ENCODE results near the gene SNTG2.

DNA sequence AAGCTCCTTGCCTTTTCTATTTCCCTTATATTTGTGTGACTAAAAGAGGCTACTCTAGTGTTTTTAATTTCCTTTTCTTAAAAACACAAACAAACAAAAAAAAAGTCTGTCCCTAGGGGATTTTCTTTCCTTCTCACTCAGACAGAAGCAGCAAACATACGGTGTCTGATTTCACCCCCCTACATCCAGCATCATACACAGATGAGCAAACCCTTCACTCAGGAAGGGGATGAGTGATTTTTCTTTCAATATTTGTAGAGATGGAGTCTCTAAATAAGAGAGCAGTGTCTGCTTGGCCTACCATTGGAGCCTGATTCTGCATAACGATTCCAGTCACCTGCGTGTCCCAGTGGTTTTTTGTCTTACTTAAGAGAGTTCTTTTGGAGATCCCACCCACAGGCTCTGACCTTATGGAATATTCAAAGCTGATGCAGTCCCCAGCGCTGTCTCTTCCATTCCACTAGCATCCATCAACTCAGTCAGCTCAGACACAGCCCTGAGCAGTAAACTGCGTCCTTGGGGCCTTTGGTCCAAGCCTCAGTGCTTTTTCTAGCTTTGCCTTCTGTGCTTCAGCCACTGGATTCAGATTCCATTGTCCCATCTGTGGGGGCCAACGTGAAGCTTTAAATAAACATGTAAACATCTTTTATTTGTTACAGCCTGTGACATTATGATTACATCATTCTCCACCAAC lies 410.1 kb downstream of the SNTG2 start:
- no peak for TF ChIP-seq RFX5 (IDR thresholded peaks at IDR 0.05; ENCODE audit: low read depth, low read length)
- TF ChIP-seq, protein P1, sequence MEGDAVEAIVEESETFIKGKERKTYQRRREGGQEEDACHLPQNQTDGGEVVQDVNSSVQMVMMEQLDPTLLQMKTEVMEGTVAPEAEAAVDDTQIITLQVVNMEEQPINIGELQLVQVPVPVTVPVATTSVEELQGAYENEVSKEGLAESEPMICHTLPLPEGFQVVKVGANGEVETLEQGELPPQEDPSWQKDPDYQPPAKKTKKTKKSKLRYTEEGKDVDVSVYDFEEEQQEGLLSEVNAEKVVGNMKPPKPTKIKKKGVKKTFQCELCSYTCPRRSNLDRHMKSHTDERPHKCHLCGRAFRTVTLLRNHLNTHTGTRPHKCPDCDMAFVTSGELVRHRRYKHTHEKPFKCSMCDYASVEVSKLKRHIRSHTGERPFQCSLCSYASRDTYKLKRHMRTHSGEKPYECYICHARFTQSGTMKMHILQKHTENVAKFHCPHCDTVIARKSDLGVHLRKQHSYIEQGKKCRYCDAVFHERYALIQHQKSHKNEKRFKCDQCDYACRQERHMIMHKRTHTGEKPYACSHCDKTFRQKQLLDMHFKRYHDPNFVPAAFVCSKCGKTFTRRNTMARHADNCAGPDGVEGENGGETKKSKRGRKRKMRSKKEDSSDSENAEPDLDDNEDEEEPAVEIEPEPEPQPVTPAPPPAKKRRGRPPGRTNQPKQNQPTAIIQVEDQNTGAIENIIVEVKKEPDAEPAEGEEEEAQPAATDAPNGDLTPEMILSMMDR (IDR thresholded peaks at IDR 0.05 in 2 of 3, conservative IDR thresholded peaks at IDR 0.05 in 1 of 3; ENCODE audit: control insufficient read depth in 2 of 3, extremely low read depth in 1 of 3, insufficient read depth in 1 of 3, low read depth in 3 of 3, low read length in 3 of 3) = no peak
- no peak for TF ChIP-seq USF2 (IDR thresholded peaks at IDR 0.05; ENCODE audit: borderline replicate concordance, low read depth, low read length)
- no peak for TF ChIP-seq POLR2A (IDR thresholded peaks at IDR 0.05; ENCODE audit: low read depth, low read length)
- TF ChIP-seq ZZZ3 (IDR thresholded peaks at IDR 0.05; ENCODE audit: control insufficient read depth, insufficient read length, low read depth) = no peak
- TF ChIP-seq CREB1 (IDR thresholded peaks at IDR 0.05; ENCODE audit: low read depth) = no peak
